Transverse colon (tissue), 4 donors: ENCODE measurements around the gene LEMD1.

Source experiments
- EP300 ChIP-seq: sonication (generic); formaldehyde crosslinking; IDR thresholded peaks from one replicate; pipeline ENCODE4 v1.6.1; 2017; ENCODE audit warnings: antibody characterized with exemption, low read depth
- POLR2A ChIP-seq: fragments of 450-650 bp; IDR thresholded peaks from one replicate; pipeline ENCODE4 v1.6.1; 2016; ENCODE audit warnings: antibody characterized with exemption, mild to moderate bottlenecking, moderate library complexity
- POLR2AphosphoS5 ChIP-seq, 3 donors: sonication (generic); formaldehyde crosslinking; IDR thresholded peaks; one replicate each; pipeline ENCODE4 v1.6.1; 2016; ENCODE audit warnings: antibody characterized with exemption in 3 of 3
- TF ChIP-seq, protein P1 (sequence below), 5 experiments: fragments of 200-600 bp in 3 of 5; fragments of 450-650 bp in 2 of 5; sonication (generic) in 3 of 5; IDR thresholded peaks; 1 replicate in 2 of 5; 2 replicates in 3 of 5; pipeline ENCODE4 v1.5.1; 2016 to 2017; ENCODE audit warnings: antibody characterized with exemption in 5 of 5, inconsistent platforms in 3 of 5, mild to moderate bottlenecking in 2 of 5, moderate library complexity in 1 of 5

DNA sequence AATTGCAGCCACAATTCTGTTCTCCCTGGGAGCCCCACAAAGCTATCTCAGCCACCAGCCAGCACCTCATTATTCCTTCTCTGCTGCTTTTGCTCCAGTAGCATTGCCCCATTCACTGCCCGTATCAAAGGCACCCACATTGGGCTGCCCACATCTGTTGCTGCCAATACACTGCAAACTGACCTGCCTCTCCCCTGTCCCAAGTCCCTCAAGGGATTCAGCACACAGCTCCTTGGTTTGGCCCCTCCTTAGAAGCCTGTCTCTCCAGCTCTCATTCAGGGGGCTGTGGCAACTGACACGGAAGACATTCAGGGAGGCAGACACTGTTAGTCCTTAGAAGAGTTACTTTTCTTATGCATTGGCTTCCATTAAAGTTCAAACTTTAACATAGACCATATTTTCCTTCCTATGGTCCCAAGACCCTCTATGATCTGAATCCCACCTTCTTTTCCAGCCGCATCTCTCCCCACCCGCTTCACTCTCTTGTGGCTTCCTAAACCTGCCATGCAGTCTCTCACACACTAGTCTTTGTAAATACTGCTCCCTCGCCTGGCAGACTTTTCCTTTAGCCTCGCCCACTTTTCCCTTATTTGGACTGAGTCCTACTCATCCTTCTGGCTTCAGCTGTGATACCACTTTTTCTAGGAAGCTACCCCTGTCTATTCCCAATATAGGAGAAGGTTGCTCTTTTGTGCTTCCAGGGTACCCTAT, 45.9 kb downstream of the LEMD1 start:
- TF ChIP-seq POLR2A (no peak), EP300 (no peak), POLR2AphosphoS5 (IDR thresholded peaks at IDR 0.05) (no peak)
- TF ChIP-seq, protein P1, sequence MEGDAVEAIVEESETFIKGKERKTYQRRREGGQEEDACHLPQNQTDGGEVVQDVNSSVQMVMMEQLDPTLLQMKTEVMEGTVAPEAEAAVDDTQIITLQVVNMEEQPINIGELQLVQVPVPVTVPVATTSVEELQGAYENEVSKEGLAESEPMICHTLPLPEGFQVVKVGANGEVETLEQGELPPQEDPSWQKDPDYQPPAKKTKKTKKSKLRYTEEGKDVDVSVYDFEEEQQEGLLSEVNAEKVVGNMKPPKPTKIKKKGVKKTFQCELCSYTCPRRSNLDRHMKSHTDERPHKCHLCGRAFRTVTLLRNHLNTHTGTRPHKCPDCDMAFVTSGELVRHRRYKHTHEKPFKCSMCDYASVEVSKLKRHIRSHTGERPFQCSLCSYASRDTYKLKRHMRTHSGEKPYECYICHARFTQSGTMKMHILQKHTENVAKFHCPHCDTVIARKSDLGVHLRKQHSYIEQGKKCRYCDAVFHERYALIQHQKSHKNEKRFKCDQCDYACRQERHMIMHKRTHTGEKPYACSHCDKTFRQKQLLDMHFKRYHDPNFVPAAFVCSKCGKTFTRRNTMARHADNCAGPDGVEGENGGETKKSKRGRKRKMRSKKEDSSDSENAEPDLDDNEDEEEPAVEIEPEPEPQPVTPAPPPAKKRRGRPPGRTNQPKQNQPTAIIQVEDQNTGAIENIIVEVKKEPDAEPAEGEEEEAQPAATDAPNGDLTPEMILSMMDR (IDR thresholded peaks at IDR 0.05): no peak
